PC-3 (cell line): ENCODE measurements around the gene NPEPL1.

Source experiments
- EZH2 ChIP-seq: fragments of 300-600 bp; sonication (generic); IDR thresholded peaks from one replicate; pipeline ENCODE4 v1.6.1; 2017; ENCODE audit warnings: antibody characterized with exemption, mild to moderate bottlenecking, low read length; ENCODE audit not compliant: unreplicated experiment
- TF ChIP-seq, protein P1 (sequence below): fragments of 300-600 bp; sonication (generic); conservative IDR thresholded peaks from 2 replicates; pipeline ENCODE4 v1.5.1; 2017; ENCODE audit warnings: antibody characterized with exemption, low read depth, mild to moderate bottlenecking, low read length

DNA sequence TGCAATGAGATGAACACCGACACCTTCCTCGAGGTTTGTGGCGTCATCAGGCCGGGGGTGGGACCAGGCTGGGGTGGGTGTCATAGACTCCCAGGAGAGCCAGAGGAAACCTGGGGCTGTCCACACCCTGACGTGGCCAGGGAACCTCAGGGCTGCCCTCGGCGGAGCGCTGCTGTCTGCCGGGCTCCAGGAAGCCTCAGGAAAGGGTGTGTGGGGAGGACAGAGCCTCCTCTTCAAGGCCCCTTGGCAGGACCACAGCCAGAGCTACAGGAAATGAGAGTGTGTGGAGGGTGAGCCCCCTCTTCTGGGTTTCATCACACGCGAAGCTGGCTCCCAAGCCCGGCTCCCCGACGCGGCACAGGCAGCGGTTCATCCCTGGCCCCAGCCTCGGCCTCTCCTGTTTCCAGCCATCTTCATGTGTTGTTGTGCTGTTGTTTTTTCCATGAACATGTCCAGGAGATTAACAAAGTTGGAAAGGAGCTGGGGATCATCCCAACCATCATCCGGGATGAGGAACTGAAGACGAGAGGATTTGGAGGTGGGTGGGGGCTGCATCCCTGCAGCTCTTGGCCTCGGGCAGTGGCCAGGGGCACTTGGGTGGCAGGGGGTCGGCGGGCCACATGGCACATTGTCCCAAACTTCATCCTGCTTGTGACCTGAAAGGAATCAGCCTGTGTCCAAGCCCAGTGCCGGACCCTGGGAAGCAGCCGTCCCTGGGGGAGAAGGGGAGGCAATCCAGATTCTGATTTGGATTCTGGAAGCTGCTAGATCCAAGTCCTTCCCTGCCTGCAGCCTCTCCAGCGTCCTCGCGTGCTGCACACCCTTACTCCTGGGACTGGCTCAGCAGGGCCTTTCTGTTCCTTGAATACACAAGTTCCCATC lies 6.4 kb downstream of the NPEPL1 start:
- TF ChIP-seq EZH2, result no peak
- TF ChIP-seq, protein P1, sequence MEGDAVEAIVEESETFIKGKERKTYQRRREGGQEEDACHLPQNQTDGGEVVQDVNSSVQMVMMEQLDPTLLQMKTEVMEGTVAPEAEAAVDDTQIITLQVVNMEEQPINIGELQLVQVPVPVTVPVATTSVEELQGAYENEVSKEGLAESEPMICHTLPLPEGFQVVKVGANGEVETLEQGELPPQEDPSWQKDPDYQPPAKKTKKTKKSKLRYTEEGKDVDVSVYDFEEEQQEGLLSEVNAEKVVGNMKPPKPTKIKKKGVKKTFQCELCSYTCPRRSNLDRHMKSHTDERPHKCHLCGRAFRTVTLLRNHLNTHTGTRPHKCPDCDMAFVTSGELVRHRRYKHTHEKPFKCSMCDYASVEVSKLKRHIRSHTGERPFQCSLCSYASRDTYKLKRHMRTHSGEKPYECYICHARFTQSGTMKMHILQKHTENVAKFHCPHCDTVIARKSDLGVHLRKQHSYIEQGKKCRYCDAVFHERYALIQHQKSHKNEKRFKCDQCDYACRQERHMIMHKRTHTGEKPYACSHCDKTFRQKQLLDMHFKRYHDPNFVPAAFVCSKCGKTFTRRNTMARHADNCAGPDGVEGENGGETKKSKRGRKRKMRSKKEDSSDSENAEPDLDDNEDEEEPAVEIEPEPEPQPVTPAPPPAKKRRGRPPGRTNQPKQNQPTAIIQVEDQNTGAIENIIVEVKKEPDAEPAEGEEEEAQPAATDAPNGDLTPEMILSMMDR, result no peak
